Measurements from ENCODE around the gene NDUFAF2.

- no peak for TF ChIP-seq CTCF (IDR thresholded peaks at IDR 0.05)
- TF ChIP-seq ZFX (IDR thresholded peaks at IDR 0.05; ENCODE audit: borderline replicate concordance), result no peak
Measured at GRCh38 chr5:60903356-60903755, 41.6 kb upstream of the NDUFAF2 start.

Data from 22Rv1 (cell line).